HG03378 (cell line): ENCODE results near the gene OR4F15.

Source experiments
- ATAC-seq: cut with Tn5 transposase; IDR thresholded peaks from one replicate; pipeline ENCODE4 v1.9.1; 2021; ENCODE audit warnings: mild to moderate bottlenecking, moderate library complexity; ENCODE audit not compliant: unreplicated experiment

The OR4F15 gene

GRCh38 chr15:101803676-101804075 lies 8.3 kb upstream of the OR4F15 start:
- ATAC-seq = no peak

- ATAC-seq = no peak
Observed at GRCh38 chr15:101804375-101804774, 7.6 kb upstream of the OR4F15 start.

GRCh38 chr15:101804941-101805340 lies 7.1 kb upstream of the OR4F15 start:
- no peak for ATAC-seq

DNA sequence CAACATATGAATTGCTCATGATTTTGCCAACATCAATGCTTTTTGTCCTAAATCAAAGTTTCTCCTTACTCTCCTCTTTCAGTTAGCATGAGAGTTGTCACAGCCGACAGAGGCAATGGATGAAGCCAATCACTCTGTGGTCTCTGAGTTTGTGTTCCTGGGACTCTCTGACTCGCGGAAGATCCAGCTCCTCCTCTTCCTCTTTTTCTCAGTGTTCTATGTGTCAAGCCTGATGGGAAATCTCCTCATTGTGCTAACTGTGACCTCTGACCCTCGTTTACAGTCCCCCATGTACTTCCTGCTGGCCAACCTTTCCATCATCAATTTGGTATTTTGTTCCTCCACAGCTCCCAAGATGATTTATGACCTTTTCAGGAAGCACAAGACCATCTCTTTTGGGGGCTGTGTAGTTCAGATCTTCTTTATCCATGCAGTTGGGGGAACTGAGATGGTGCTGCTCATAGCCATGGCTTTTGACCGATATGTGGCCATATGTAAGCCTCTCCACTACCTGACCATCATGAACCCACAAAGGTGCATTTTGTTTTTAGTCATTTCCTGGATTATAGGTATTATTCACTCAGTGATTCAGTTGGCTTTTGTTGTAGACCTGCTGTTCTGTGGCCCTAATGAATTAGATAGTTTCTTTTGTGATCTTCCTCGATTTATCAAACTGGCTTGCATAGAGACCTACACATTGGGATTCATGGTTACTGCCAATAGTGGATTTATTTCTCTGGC lies 6.2 kb upstream of the OR4F15 start:
- no peak for ATAC-seq

DNA sequence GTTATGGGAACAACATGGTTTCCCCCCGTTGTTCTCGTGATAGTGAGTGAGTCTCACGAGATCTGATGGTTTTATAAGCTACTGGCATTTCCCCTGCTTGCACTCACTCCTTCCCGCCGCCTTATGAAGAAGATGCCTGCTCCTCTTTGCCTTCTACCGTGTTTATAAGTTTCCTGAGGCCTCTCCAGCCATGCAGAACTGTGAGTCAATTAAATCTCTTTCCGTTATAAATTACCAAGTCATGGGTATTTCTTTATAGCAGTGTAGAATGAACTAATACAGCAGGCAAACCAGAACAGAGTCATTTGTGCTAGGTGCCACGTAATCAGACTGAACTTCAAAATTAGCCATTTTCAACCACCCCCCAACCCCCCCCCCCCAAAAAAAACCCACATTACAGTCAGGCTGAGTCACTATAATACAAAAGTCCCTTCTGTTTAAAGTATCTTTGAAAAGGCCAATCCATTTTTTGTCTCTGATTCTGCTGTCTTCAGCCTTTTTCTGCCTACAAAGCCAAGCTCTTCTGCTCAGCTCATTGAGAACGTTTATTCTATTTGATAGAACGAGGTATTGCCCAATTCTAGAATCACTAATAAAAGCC lies 4.6 kb upstream of the OR4F15 start:
- no peak for ATAC-seq

DNA sequence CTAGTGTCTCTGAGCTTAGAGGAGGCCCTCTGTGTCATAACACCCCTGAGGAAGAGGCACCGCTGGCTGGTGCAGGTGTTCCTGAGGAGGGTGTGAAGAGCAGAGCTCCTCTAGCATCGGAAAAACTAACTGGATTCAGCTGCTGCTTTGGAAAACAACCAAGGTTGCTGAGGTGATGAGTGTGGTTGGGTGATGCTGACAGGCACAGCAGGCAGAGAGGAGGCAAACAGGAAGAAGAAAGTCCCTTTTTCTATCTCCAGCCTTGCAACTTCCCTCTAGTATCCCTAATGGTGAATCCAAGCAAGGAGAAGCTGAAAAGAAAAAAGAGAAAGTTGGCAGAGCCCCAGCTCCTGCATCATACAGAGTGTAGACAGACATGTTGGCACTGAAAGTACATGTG lies 3.8 kb upstream of the OR4F15 start:
- no peak for ATAC-seq

DNA sequence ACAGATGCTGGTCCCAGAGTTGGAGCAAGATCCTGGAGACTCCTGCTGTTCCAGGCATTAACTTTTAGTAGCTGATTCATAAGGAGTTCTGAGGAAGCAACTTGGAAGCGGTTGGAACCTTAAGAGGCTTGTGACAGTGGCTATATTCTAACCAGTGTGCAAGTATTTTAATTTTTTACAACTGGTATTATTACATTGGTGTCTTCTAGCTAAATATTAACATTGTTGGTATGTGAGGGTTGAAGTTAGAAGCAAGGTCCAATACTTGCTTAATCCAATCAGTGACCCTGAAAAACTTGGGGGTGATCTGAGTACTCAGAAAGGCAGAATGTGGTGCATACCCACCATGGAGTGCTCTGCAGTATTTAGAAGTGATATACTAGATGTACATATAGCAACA lies 1.5 kb upstream of the OR4F15 start:
- ATAC-seq = no peak

- no peak for ATAC-seq
Observed at GRCh38 chr15:101810876-101811275, 1.1 kb upstream of the OR4F15 start.

- ATAC-seq = no peak
Observed at GRCh38 chr15:101813803-101814534, 2.0 kb downstream of the OR4F15 start.

GRCh38 chr15:101820781-101821180 lies 8.8 kb downstream of the OR4F15 start:
- no peak for ATAC-seq

- no peak for ATAC-seq
Observed at GRCh38 chr15:101827257-101827656, 15.3 kb downstream of the OR4F15 start.

- ATAC-seq = no peak
Observed at GRCh38 chr15:101828774-101829173, 16.8 kb downstream of the OR4F15 start.

- no peak for ATAC-seq
Observed at GRCh38 chr15:101841656-101842055, 29.7 kb downstream of the OR4F15 start.

- ATAC-seq = no peak
Observed at GRCh38 chr15:101844916-101845315, 32.9 kb downstream of the OR4F15 start.

- ATAC-seq = no peak
Observed at GRCh38 chr15:101852356-101852755, 40.4 kb downstream of the OR4F15 start.
